Choroid plexus epithelial cell (primary cell): ENCODE data around the gene CELA2B.
"Not testable (repeated sequence)": the region's sequence is repeated elsewhere in the genome, so short reads cannot be mapped to it uniquely, and the experiment has no call there.

ENCODE experiments used
- DNase-seq: peaks from one replicate; pipeline ENCODE4 v3.0.0-alpha.2; 2010; ENCODE audit warnings: low read depth
- H3K4me3 ChIP-seq: 2 replicates; pipeline ENCODE4 v1.5.1; 2011; ENCODE audit warnings: low read depth, mild to moderate bottlenecking, control low read depth, low read length, moderate library complexity
- CTCF ChIP-seq: conservative IDR thresholded peaks from 2 replicates; pipeline ENCODE4 v1.5.1; 2011; ENCODE audit warnings: low read depth, mild to moderate bottlenecking, control low read depth, inconsistent platforms, low read length, moderate library complexity

CELA2B gene

GRCh38 chr1:15475752-15476314 is at the start of gene CELA2B:
Gene CELA2B (plus strand): TSS chr1:15476104. CDS start chr1:15476126, 22 bp downstream.
- no peak for TF ChIP-seq CTCF
- no peak for DNase-seq
- H3K4me3 ChIP-seq, result no peak within 1 kb of the TSS

- DNase-seq, result peak; percentile 34
- TF ChIP-seq CTCF, result no peak
- H3K4me3 ChIP-seq, result no peak overlapping the region
Observed at GRCh38 chr1:15426492-15427279, 49.2 kb upstream of the CELA2B start.

GRCh38 chr1:15427280-15427666 is 48.6 kb upstream of the CELA2B start:
- no peak for TF ChIP-seq CTCF
- no peak for DNase-seq
- no peak overlapping the region for H3K4me3 ChIP-seq

- not testable (repeated sequence) for H3K4me3 ChIP-seq, DNase-seq
Observed at GRCh38 chr1:15428252-15428651, 47.7 kb upstream of the CELA2B start.

- H3K4me3 ChIP-seq, result no peak overlapping the region
- no peak for TF ChIP-seq CTCF
- DNase-seq, result no peak
Observed at GRCh38 chr1:15428815-15429435, 47.0 kb upstream of the CELA2B start.

- no peak for TF ChIP-seq CTCF
- DNase-seq, result peak; percentile 45
- H3K4me3 ChIP-seq, result no peak overlapping the region
Observed at GRCh38 chr1:15429701-15430149, 46.2 kb upstream of the CELA2B start.

- H3K4me3 ChIP-seq, result no peak overlapping the region
- TF ChIP-seq CTCF, result peak; percentile 93
- DNase-seq, result peak; percentile 54
Observed at GRCh38 chr1:15430787-15431570, 44.9 kb upstream of the CELA2B start.
